ENCODE results near the gene NUP93. TPM values are rescaled to one million over a fixed set of nuclear protein-coding genes. Genes with fewer than 3 reads are reported as not detected.

NUP93 gene
- total and polyA plus RNA-seq, 2 donors, result 58.3 to 85.9 TPM

GRCh38 chr16:56824331-56824730, 94.4 kb downstream of the NUP93 start:
- DNase-seq (ENCODE audit: low read depth in 6 of 9, low spot score in 9 of 9), result no peak
- Histone ChIP-seq H3K27me3 (ENCODE audit: control insufficient read depth in 2 of 2, insufficient read depth in 1 of 2, low read length in 1 of 2) (no peaks in the 10 kb centered on the region), H3K36me3 (ENCODE audit: control insufficient read depth in 2 of 2, insufficient read depth in 2 of 2, low read length in 1 of 2) (peaks cover 43 to 56% of the 10 kb centered on the region in 2 donors), H3K9me3 (ENCODE audit: control insufficient read depth in 2 of 2, insufficient read depth in 1 of 2, low read length in 1 of 2) (no peaks in the 10 kb centered on the region), H3K27ac (ENCODE audit: low read depth in 1 of 2, low read length in 1 of 2) (no peak overlapping the region), H3K4me1 (ENCODE audit: control insufficient read depth in 2 of 2, insufficient read depth in 2 of 2, low read length in 2 of 2) (no peaks in the 10 kb centered on the region), H3K4me3 (ENCODE audit: low read length in 2 of 2) (no peak overlapping the region)
- WGBS, result 98% methylated on average over 3 of the region's 3 CpGs

- over 99% methylated on average over 3 of the region's 3 CpGs for WGBS
- H3K27me3 ChIP-seq (ENCODE audit: control insufficient read depth in 2 of 2, insufficient read depth in 1 of 2, low read length in 1 of 2), result no peaks in the 10 kb centered on the region
- DNase-seq (ENCODE audit: low read depth in 6 of 9, low spot score in 9 of 9), result no peak
- H3K27ac ChIP-seq (ENCODE audit: low read depth in 1 of 2, low read length in 1 of 2), result no peak overlapping the region
- H3K36me3 ChIP-seq (ENCODE audit: control insufficient read depth in 2 of 2, insufficient read depth in 2 of 2, low read length in 1 of 2), result peaks cover 38 to 55% of the 10 kb centered on the region in 2 donors
- no peaks in the 10 kb centered on the region for H3K4me1 ChIP-seq (ENCODE audit: control insufficient read depth in 2 of 2, insufficient read depth in 2 of 2, low read length in 2 of 2)
- H3K9me3 ChIP-seq (ENCODE audit: control insufficient read depth in 2 of 2, insufficient read depth in 1 of 2, low read length in 1 of 2), result no peaks in the 10 kb centered on the region
- H3K4me3 ChIP-seq (ENCODE audit: low read length in 2 of 2), result no peak overlapping the region
These were observed 94.9 kb downstream of the NUP93 start for GRCh38 chr16:56824804-56825203.

GRCh38 chr16:56825826-56826225, 95.9 kb downstream of the NUP93 start:
- no peak for DNase-seq (ENCODE audit: low read depth in 6 of 9, low spot score in 9 of 9)

GRCh38 chr16:56828647-56829046, 98.7 kb downstream of the NUP93 start:
- WGBS, result 98% methylated on average over 1 of the region's 1 CpG
- Histone ChIP-seq H3K4me1 (ENCODE audit: control insufficient read depth in 2 of 2, insufficient read depth in 2 of 2, low read length in 2 of 2) (peaks cover 0 to 6% of the 10 kb centered on the region in 2 donors), H3K9me3 (ENCODE audit: control insufficient read depth in 2 of 2, insufficient read depth in 1 of 2, low read length in 1 of 2) (no peaks in the 10 kb centered on the region), H3K27me3 (ENCODE audit: control insufficient read depth in 2 of 2, insufficient read depth in 1 of 2, low read length in 1 of 2) (no peaks in the 10 kb centered on the region), H3K36me3 (ENCODE audit: control insufficient read depth in 2 of 2, insufficient read depth in 2 of 2, low read length in 1 of 2) (peaks cover 42 to 56% of the 10 kb centered on the region in 2 donors), H3K27ac (ENCODE audit: low read depth in 1 of 2, low read length in 1 of 2) (no peak overlapping the region), H3K4me3 (ENCODE audit: low read length in 2 of 2) (no peak overlapping the region)
- no peak for DNase-seq (ENCODE audit: low read depth in 6 of 9, low spot score in 9 of 9)

More at GRCh38 chr16:56825826-56826225, 95.9 kb downstream of the NUP93 start:
- no peaks in the 10 kb centered on the region for H3K9me3 ChIP-seq (ENCODE audit: control insufficient read depth in 2 of 2, insufficient read depth in 1 of 2, low read length in 1 of 2)
- peaks cover 39 to 55% of the 10 kb centered on the region in 2 donors for H3K36me3 ChIP-seq (ENCODE audit: control insufficient read depth in 2 of 2, insufficient read depth in 2 of 2, low read length in 1 of 2)
- no peaks in the 10 kb centered on the region for H3K4me1 ChIP-seq (ENCODE audit: control insufficient read depth in 2 of 2, insufficient read depth in 2 of 2, low read length in 2 of 2)
- no peak overlapping the region for H3K4me3 ChIP-seq (ENCODE audit: low read length in 2 of 2)
- no peak overlapping the region for H3K27ac ChIP-seq (ENCODE audit: low read depth in 1 of 2, low read length in 1 of 2)
- H3K27me3 ChIP-seq (ENCODE audit: control insufficient read depth in 2 of 2, insufficient read depth in 1 of 2, low read length in 1 of 2), result no peaks in the 10 kb centered on the region

GRCh38 chr16:56830669-56831068, 100.7 kb downstream of the NUP93 start:
- peaks cover 48 to 60% of the 10 kb centered on the region in 2 donors for H3K36me3 ChIP-seq (ENCODE audit: control insufficient read depth in 2 of 2, insufficient read depth in 2 of 2, low read length in 1 of 2)

GRCh38 chr16:56832768-56833167, 102.8 kb downstream of the NUP93 start:
- peaks cover 53 to 68% of the 10 kb centered on the region in 2 donors for H3K36me3 ChIP-seq (ENCODE audit: control insufficient read depth in 2 of 2, insufficient read depth in 2 of 2, low read length in 1 of 2)
- peaks cover 0 to 6% of the 10 kb centered on the region in 2 donors for H3K4me1 ChIP-seq (ENCODE audit: control insufficient read depth in 2 of 2, insufficient read depth in 2 of 2, low read length in 2 of 2)

More at GRCh38 chr16:56830669-56831068, 100.7 kb downstream of the NUP93 start:
- DNase-seq (ENCODE audit: low read depth in 6 of 9, low spot score in 9 of 9), result no peak
- H3K4me1 ChIP-seq (ENCODE audit: control insufficient read depth in 2 of 2, insufficient read depth in 2 of 2, low read length in 2 of 2), result peaks cover 0 to 6% of the 10 kb centered on the region in 2 donors
- no peaks in the 10 kb centered on the region for H3K9me3 ChIP-seq (ENCODE audit: control insufficient read depth in 2 of 2, insufficient read depth in 1 of 2, low read length in 1 of 2)
- no peak overlapping the region for H3K4me3 ChIP-seq (ENCODE audit: low read length in 2 of 2)
- 74% methylated on average over 2 of the region's 2 CpGs for WGBS
- no peak overlapping the region for H3K27ac ChIP-seq (ENCODE audit: low read depth in 1 of 2, low read length in 1 of 2)
- H3K27me3 ChIP-seq (ENCODE audit: control insufficient read depth in 2 of 2, insufficient read depth in 1 of 2, low read length in 1 of 2), result no peaks in the 10 kb centered on the region

GRCh38 chr16:56833243-56833970, 103.5 kb downstream of the NUP93 start:
- DNase-seq (ENCODE audit: low read depth in 6 of 9, low spot score in 9 of 9), result no peak
- Histone ChIP-seq H3K9me3 (ENCODE audit: control insufficient read depth in 2 of 2, insufficient read depth in 1 of 2, low read length in 1 of 2) (no peaks in the 10 kb centered on the region), H3K4me3 (ENCODE audit: low read length in 2 of 2) (no peak overlapping the region), H3K27ac (ENCODE audit: low read depth in 1 of 2, low read length in 1 of 2) (peak overlapping the region in 1 of 2 donors; percentile 21), H3K4me1 (ENCODE audit: control insufficient read depth in 2 of 2, insufficient read depth in 2 of 2, low read length in 2 of 2) (peaks cover 0 to 6% of the 10 kb centered on the region in 2 donors), H3K36me3 (ENCODE audit: control insufficient read depth in 2 of 2, insufficient read depth in 2 of 2, low read length in 1 of 2) (peaks cover 59 to 75% of the 10 kb centered on the region in 2 donors), H3K27me3 (ENCODE audit: control insufficient read depth in 2 of 2, insufficient read depth in 1 of 2, low read length in 1 of 2) (no peaks in the 10 kb centered on the region)
- WGBS, result 95% methylated on average over 9 of the region's 9 CpGs

More at GRCh38 chr16:56832768-56833167, 102.8 kb downstream of the NUP93 start:
- Histone ChIP-seq H3K27me3 (ENCODE audit: control insufficient read depth in 2 of 2, insufficient read depth in 1 of 2, low read length in 1 of 2) (no peaks in the 10 kb centered on the region), H3K27ac (ENCODE audit: low read depth in 1 of 2, low read length in 1 of 2) (peak overlapping the region in 1 of 2 donors; percentile 21), H3K9me3 (ENCODE audit: control insufficient read depth in 2 of 2, insufficient read depth in 1 of 2, low read length in 1 of 2) (no peaks in the 10 kb centered on the region), H3K4me3 (ENCODE audit: low read length in 2 of 2) (no peak overlapping the region)
- no peak for DNase-seq (ENCODE audit: low read depth in 6 of 9, low spot score in 9 of 9)

GRCh38 chr16:56835320-56835719, 105.4 kb downstream of the NUP93 start:
- no peaks in the 10 kb centered on the region for H3K9me3 ChIP-seq (ENCODE audit: control insufficient read depth in 2 of 2, insufficient read depth in 1 of 2, low read length in 1 of 2)
- H3K36me3 ChIP-seq (ENCODE audit: control insufficient read depth in 2 of 2, insufficient read depth in 2 of 2, low read length in 1 of 2), result peaks cover 65 to 72% of the 10 kb centered on the region in 2 donors
- no peak overlapping the region for H3K4me3 ChIP-seq (ENCODE audit: low read length in 2 of 2)
- no peaks in the 10 kb centered on the region for H3K27me3 ChIP-seq (ENCODE audit: control insufficient read depth in 2 of 2, insufficient read depth in 1 of 2, low read length in 1 of 2)
- WGBS, result 97% methylated on average over 2 of the region's 2 CpGs
- no peak overlapping the region for H3K27ac ChIP-seq (ENCODE audit: low read depth in 1 of 2, low read length in 1 of 2)
- no peak for DNase-seq (ENCODE audit: low read depth in 6 of 9, low spot score in 9 of 9)
- peaks cover 0 to 6% of the 10 kb centered on the region in 2 donors for H3K4me1 ChIP-seq (ENCODE audit: control insufficient read depth in 2 of 2, insufficient read depth in 2 of 2, low read length in 2 of 2)

- 96% methylated on average over 5 of the region's 5 CpGs for WGBS
- no peak for DNase-seq (ENCODE audit: low read depth in 6 of 9, low spot score in 9 of 9)
- Histone ChIP-seq H3K9me3 (ENCODE audit: control insufficient read depth in 2 of 2, insufficient read depth in 1 of 2, low read length in 1 of 2) (no peaks in the 10 kb centered on the region), H3K4me1 (ENCODE audit: control insufficient read depth in 2 of 2, insufficient read depth in 2 of 2, low read length in 2 of 2) (peaks cover 0 to 6% of the 10 kb centered on the region in 2 donors), H3K27me3 (ENCODE audit: control insufficient read depth in 2 of 2, insufficient read depth in 1 of 2, low read length in 1 of 2) (no peaks in the 10 kb centered on the region), H3K27ac (ENCODE audit: low read depth in 1 of 2, low read length in 1 of 2) (no peak overlapping the region), H3K4me3 (ENCODE audit: low read length in 2 of 2) (no peak overlapping the region), H3K36me3 (ENCODE audit: control insufficient read depth in 2 of 2, insufficient read depth in 2 of 2, low read length in 1 of 2) (peaks cover 70 to 80% of the 10 kb centered on the region in 2 donors)
These were observed 106.7 kb downstream of the NUP93 start for GRCh38 chr16:56836410-56837230.

All from thymus (tissue), 11 donors.